Activated CD8-positive, alpha-beta memory T cell treated with anti-CD3 and anti-CD28 coated beads for 48 hours (primary cell): ENCODE results near the gene PTPRD.
"Not testable (repeated sequence)": the region's sequence is repeated elsewhere in the genome, so short reads cannot be mapped to it uniquely, and the experiment has no call there.

ENCODE experiments used
- DNase-seq, 3 experiments: peaks; one replicate each; pipeline ENCODE4 v3.0.0-alpha.2; 2020; ENCODE audit warnings: low read depth in 2 of 3, low spot score in 2 of 3

The PTPRD gene

DNA sequence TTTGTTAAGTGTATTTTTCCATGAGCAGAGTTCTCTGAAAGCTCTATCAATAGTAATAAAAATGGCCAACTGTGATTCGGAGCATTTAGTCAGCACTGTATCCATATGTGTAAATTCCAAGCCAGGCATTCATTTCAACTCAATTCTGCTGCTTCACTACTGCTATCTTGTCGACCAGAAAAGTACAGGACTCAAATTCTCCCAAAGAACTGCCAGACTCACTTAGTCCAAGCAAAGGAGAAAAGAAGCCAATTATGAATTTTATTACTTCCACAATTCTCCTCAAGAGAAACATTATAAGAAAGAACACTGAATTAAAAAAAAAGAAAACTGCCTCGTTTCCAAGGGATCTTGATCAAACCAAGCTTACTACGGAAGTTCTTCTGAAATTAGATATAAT, 1906.9 kb downstream of the PTPRD start:
- DNase-seq: no peak

DNA sequence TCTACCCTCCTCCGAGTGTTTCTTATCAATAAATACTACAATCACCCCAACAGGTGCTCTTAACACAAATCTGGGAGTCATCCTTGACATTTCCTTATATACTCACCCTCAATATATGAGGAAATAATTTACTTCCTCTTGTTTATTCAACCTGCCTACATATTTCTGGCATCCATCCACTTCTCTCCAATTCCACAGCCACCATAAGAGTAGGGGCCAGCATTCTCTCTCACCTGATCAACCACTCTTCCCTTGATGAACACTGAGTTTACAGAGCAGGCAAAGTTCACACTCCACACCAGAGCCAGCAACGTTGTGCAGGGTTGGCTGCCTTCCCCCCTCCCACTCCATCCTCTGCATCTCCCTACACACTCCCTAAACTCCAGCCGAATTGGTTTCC, 1908.9 kb downstream of the PTPRD start:
- no peak for DNase-seq

DNA sequence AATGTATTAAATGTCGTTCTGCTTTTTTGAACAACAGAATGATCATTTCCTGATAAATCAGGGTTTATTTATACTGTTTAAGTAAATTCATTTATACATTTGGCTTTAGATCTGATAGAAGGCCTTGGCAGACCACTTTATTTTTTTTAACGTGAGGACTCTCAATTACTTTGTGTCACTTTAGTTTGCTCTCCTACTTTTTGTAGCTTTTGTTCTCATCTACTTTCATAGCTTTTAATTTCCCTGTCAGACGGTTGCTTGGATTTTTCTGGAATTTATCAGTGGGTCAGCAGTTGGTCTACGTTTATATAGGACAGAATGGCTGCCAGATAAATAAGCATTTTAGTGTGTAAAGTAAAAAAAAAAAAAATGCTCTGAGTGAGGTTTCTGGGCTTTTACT, 1910.9 kb downstream of the PTPRD start:
- no peak for DNase-seq

DNA sequence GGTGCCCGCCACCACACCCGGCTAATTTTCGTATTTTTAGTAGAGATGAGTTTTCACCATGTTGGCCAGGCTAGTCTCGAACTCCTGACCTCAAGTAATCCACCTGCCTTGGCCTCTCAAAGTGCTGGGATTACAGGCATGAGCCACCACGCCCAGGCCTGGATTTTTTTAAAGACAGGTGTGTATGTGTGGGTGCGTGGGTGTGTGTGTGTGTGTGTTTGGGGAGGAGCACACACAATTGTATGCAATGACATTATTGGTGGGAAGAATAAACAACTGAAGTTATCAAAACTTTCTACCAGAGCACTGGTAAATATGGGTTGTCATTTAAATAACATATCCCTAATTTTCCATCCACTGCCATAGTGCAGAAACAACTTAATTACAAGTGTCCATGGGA, 1915.2 kb downstream of the PTPRD start:
- not testable (repeated sequence) for DNase-seq

DNA sequence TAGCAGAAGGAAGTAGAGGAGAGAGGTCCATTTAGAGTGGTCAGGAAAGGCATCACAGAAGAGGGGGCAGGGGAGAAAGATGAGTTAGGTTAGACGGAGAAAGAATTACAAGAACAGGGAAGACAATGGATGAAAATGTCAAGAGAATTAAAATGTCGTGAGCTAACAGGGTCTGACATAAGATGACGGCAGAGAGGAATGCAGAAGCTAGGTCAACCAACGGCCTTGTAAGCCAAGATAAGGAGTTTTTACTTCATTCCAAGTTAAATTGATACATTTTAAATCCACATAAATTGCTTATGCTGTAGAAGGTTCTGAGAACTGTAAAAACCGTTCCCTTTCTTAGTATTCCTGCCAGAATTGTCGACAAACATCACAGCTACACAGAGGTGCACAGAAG, 1916.3 kb downstream of the PTPRD start:
- no peak for DNase-seq

DNA sequence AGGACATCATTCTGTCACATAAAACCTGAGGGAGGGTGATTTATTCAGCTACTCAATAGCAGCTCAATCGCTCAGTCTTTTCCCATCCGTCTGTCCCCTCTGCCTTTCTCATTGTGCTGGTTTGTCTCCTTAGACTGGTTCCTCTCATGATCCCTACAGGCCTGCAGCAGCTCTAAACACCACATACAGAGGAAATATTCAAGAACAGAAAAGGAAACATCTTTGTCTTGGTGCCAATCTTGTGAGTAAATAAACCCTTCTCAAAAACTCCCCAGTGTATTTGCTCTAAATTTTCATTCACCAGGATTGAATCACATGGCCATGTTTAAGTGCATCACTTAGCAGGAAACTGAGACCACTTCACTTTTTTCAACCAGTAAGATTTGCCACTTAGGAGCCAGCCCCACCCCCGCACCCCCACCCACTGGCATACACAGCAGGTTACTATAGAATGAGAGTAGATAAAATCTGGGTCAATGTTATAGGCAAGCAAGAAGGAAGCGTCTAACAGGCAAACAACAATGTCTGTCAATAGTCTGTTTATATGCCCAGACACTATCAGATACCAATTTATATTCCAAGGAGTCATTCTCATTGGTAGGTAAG, 1917.7 kb downstream of the PTPRD start:
- DNase-seq: no peak

DNA sequence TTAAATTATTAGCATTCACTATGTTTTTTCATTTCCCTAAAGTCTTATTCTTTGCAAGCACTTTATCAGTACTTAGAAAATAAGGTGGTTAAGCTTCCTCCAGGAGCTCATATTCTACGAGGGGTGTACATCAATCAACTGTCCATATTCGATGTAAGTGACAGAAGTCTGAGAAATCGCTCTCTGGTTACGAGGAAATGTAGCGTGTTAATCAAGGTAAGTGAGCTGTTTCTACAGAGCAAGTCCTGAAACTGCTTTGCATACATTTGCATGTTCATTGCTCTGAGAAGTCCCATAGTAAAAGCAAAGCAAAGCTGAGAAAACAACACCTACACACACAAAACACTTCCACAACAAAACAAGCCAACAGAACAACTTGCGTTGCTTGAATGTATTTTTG, 1919.3 kb downstream of the PTPRD start:
- no peak for DNase-seq

DNA sequence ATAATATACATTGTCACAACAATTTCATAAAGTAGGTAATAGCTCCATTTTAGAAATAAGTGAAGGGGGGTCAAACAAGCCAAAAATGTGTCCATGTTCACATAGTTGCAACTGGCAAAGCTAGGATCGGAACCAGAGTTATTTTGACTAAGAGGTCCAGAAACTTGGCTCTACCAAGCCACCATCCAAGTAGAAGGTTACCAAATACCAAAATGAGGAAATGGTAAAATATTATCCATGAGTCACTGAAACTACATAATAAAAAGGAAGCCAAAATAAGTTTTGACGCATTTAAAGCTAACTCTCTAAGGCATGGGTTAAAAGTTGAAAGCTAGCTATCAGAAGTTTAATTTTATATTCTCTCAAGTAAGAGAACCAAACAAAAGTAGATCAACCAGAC, 1926.3 kb downstream of the PTPRD start:
- DNase-seq: no peak

DNA sequence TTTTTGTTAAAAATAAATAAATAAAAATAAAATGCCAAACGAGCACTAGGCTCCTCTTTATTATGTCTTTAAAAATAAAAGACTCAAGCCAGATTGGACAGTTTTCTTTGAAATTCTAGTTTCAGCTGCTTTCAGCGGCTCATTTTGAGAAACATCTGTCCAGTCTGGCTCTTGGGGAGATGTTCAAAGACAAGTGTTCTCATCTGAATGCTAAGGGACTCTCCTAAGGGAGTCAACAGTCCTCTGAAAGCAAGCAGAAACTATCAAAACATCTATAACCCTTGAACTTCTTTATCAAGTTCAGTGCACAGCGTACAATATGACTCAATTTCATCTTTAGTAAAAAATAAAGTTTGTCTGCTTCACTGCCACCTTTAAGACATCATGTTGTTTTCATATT, 1927.0 kb downstream of the PTPRD start:
- DNase-seq: no peak

DNA sequence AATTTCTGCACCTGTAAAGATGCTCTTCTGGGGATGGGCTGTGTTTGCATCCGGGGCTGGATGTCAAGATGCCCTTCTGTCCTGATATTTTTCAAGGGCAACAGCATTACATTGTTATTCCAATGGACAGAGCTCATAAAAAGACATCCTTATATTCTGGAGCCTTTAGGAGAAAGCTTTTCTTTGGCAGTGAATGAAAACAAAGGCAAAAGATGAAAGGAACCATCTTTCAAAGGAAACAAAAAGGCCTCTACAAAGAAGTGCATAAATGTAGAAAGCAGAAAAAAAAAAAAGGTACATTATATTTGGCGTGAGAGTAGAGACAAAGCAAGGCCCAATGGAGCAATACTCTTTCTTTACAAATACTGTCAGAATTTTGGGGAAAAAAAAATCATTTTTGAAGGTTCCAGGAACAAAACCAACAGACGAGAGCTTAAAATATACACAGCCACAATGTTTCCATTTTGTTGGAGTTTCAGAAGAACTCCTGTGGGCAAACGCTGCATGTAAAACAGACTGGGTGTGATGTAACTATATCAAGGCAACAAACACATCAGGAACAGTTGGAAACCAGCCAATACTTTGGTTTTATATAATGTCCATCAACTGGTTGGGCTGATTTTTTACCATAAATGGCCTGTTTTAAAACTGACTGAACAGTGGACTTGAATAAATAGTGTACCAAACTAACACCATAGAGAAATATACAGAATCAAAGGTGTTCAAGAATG, 1927.7 kb downstream of the PTPRD start:
- no peak for DNase-seq

DNA sequence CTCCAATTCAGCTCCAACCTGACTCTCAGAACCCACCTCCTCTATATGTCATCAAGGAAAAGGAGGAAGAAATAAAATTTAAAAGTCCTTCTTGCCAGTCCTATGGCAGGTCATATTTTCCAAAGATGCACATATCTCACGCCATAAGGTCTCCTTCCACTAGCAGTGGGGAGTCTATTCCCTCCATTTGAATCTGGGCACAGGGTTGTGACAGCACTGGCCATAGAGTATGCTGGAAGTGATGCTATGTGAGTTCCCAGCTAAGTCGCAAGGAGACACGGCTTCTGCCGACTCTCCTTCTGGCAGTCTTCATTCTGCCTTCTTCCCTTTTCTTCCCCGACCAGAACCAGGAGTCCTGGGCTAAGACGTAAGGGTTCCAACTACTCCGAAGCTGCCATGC, 1929.3 kb downstream of the PTPRD start:
- no peak for DNase-seq

DNA sequence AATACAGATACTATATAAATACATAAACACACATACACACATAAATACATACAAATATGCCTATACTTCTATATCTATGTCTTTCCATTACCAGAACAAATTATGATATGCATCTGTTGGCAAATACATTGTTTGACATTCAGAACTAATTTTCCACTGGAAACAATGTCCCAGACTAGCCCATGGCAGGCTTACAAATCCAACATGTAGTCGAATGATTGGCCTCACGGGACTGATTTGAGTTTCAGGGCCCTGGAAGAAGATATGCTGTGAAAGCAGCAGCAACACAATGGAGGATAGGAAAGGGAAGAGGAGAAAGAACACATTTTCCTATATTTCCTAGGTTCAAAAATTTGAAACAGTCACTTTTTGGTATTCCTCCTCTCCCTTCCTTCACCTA, 1932.1 kb downstream of the PTPRD start:
- DNase-seq: no peak

DNA sequence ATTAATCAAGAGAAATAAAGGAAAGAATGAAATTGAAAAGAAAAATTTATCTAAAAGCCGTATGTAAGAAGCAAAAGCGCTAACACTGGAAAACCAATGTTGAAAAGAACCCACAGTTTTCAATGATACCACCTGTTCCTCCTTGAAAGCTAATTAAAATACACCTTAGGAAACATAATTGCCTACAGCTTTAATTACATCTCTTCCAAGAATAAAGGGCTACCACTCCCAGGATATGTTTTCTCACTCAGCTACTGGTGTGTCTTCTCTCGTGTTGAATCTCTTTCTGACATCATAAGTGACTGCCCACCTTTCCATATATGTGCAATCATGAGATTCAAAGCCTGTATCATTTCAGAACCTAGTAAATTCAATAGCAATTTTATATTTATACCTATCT, 1932.6 kb downstream of the PTPRD start:
- DNase-seq: no peak

DNA sequence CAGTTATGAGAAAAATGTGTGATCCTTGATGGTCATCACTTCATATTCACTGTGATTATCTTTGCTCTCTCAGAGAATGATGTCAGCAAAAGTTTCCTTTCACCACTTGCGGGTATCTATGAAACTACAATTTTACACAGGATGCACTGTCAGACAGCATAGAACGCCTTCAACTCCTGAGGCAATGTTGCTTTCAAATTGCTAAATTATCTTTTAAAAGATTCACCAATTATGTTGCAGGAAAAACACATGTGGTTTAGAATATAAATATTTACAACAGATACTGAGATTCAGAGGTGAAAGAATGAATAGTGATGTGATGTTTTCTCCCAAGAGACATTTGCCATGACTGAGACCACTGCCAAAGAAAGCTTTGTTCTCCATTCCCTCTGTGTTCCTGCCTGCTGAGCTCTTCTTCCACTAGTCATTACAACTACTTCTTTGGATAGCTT, 1933.4 kb downstream of the PTPRD start:
- no peak for DNase-seq

DNA sequence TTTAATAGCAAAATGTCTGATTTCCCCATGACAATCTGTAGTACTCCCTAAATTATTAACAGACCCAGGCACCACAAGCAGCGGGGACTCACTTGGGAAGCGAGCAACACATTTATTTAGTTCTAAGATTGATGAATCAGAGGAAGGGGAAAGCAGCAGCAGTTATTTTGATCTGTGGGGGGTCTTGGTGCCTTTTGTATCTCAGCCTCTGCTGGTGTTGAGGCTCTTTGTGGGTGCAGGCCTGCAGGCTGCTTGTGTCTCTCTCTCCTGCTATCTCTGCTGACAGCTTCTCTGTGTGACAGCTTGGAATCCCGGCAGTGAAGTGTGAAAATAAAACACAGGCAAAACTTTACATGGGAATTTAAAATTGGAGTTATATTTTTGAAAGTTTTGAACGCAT, 1935.1 kb downstream of the PTPRD start:
- DNase-seq: no peak

DNA sequence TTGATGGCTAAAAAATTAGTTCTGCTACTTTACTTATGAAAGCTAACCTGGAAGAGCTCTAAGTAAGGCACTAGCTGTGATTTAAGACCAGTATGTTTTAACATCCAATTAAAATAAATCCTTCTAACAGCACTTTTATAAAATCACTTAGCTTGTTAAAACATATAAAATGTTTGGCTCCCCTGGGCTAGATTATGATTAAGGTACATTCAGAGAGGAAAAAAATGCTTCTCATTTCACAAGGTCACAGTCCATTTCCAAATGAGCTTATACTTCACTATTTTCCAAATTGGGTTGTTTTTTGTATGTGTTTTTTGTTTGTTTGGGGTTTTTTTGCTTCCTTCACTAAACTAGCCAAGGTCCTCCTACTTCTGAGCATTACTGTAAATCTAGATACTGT, 1938.3 kb downstream of the PTPRD start:
- DNase-seq: no peak

DNA sequence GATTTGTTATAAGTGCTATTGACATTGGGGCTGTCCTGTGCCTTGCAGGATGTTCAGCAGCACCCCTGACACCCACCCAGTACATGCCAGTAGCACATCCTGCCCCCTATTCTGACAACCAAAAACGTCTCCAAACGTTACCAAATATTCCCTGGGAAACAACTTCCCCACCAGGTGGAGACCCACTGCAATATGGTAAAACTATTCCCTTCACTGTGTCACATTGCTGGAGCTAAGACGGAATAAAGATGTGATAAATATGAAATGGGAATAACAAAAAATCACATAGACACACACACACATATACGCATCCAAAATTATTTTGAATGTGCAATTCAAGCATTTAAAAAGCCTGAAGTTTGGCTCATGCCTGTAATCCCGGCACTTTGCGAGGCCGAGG, 1939.0 kb downstream of the PTPRD start:
- no peak for DNase-seq

DNA sequence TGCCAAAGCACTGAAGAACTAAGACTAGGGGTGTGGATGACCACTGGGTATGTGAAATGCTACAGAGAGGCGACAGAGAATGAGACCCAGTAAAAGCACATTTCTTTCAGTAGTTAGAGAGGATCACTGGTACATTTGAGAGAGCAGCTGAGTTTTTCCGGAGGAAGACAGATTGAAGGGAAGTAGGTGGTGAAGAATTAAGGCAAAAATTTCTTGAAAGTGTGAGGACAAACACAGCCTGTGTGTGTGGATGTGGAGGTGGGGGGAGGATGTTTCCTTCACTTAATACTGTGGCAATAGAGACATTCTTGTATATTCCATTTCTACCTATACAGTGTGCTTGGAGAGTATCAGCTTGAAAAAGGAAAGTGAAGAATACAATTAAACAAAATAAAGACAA, 1942.1 kb downstream of the PTPRD start:
- DNase-seq: no peak

DNA sequence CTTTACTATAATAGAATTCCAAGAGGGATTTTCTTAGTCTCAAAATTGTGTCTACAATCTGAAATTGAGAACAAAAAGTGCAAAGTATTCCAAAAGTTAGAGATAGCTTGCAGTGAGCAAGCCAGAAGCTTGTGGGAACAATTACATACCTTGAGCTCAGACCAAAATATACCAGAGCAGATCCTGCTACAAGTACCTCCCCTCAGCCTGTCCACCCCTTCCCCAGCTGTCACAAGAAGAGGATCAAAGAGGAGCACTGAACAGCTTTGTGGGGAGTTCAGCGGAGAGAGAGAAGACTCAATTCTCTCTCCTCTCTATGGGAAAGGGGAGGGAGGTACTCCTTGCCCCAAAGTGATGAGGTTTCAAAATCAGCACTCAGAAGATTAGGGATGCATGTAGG, 1944.1 kb downstream of the PTPRD start:
- no peak for DNase-seq

DNA sequence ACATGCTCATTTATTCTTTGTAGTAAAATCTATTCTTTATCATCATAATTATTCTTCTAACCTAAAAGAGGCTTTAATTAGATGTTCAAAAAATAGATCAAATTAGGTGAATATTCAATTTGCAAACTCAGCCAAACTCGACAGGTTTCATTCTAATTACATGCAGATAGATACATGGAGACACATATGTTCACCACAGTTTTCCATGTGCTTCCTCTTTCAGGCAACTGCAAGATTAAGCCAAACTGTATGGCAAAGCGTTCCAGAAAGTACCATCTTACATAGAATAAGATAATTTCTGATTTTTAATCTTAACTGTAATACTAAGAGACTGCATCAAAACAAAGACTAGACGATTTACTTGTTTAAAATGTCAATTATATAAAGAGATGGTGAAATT, 1944.6 kb downstream of the PTPRD start:
- DNase-seq: no peak

DNA sequence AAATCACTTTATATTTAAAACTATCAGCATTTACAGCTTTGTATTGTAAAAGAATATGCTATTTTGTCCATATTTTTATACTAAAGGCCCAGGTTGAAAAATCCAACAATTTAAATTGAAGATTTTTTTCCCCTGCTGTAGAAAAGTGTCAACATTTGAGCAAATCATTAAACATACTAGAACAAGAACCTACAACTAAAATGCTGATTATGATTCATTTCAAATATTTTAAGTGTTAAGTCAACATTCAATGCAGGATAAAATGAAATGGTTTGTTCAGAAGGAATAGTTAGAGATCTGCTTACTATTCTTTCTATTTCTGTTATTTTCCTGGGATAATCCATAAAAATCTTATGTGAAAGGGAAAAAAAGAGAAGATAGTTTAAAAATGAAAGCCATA, 1946.7 kb downstream of the PTPRD start:
- DNase-seq: no peak

DNA sequence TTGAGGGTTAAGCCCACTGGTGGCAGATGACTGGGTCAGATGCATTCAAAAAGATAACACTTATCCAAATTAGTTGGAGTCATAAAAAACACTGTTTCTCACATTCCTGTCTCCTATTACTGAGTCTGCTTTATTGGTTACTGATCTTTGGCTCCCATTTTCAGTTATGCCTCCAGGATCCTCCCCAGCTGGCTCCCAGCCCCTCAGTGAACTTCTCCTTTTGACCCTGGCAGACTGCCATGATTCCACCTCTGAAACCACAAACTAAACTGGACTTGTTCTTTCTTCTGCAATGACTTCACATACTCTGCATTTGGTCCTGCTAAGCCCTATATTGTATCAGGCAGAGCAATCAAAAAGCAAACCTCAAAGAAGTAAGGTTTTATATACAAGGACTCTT, 1952.4 kb downstream of the PTPRD start:
- DNase-seq: no peak

DNA sequence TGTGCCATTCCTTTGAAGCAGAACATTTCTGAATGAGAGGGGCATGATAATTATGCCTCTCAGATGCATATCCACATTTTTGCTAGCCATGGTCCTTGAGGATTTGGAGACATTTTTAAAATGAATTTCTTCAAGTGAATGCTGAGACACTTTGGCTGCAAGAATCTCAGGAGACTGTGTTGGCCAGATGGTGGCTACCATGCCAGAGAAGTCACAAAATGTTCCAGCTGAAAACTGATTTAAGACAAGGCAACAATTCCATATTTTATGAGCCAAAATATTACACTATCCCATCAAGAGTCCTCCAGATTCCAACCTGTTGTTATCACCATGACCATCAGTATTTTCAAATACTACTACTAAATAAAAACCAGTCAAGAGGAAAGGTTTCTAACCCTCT, 1953.7 kb downstream of the PTPRD start:
- no peak for DNase-seq
